Type B pancreatic cell (in vitro differentiated cells): ENCODE data around the gene NCF2. TPM values are rescaled to one million over a fixed set of nuclear protein-coding genes. Genes with fewer than 3 reads are reported as not detected.
A peak's percentile ranks its signal among the peaks of the same experiment; 100 is the strongest.

Source experiments
- DNase-seq: peaks from one replicate; pipeline ENCODE4 v3.0.0; 2021; ENCODE audit warnings: mixed read lengths; ENCODE audit not compliant: unreplicated experiment; ENCODE audit errors: extremely low spot score
- H3K27ac Mint-ChIP-seq: 2 replicates; pipeline ENCODE4 v1.8.0; 2021; ENCODE audit warnings: mild to moderate bottlenecking, mixed read lengths
- H3K27me3 Mint-ChIP-seq: 2 replicates; pipeline ENCODE4 v1.8.0; 2021; ENCODE audit warnings: mixed read lengths
- H3K36me3 Mint-ChIP-seq: 2 replicates; pipeline ENCODE4 v1.8.0; 2021; ENCODE audit warnings: mixed read lengths
- H3K4me1 Mint-ChIP-seq: one replicate; pipeline ENCODE4 v1.8.0; 2021; ENCODE audit warnings: mixed read lengths; ENCODE audit not compliant: unreplicated experiment
- H3K4me3 Mint-ChIP-seq: 2 replicates; pipeline ENCODE4 v1.8.0; 2021; ENCODE audit warnings: mild to moderate bottlenecking, mixed read lengths
- H3K9me3 Mint-ChIP-seq: 2 replicates; pipeline ENCODE4 v1.8.0; 2021; ENCODE audit warnings: mixed read lengths
- CTCF ChIP-seq: fragments of 200-600 bp; sonication (generic); conservative IDR thresholded peaks from 2 replicates; pipeline ENCODE4 v1.5.0; 2021; ENCODE audit warnings: antibody characterized with exemption, mild to moderate bottlenecking
- long read RNA-seq: library from polyadenylated mRNA; unstranded; transcript quantifications from one replicate; pipeline ENCODE4 v2.0.0, GENCODE V29; 2020
- total RNA-seq: library from RNA; stranded (reverse); gene quantifications from 2 replicates; pipeline ENCODE4 v1.2.1, GENCODE V29; 2021; ENCODE audit warnings: low replicate concordance

NCF2 gene
- total RNA-seq = 0.68 and 2.2 TPM in 2 replicates
- long read RNA-seq, partial matches to known transcripts = 3 of 8 reads
- long read RNA-seq, other reads (novel, unspliced or antisense) = 4 of 8 reads

GRCh38 chr1:183590244-183591191 lies at the start of gene NCF2:
TSS of gene NCF2 (minus strand) at chr1:183590459. CDS start at chr1:183590329, 130 bp downstream.
- no peak for DNase-seq
- TF ChIP-seq CTCF = no peak
- Mint-ChIP-seq H3K36me3 (no peaks in the 10 kb centered on the region), H3K4me1 (peaks cover 13% of the 10 kb centered on the region), H3K27me3 (no peaks in the 10 kb centered on the region), H3K27ac (peak within 1 kb of the TSS; percentile 54), H3K9me3 (no peaks in the 10 kb centered on the region), H3K4me3 (peak within 1 kb of the TSS; percentile 3)

GRCh38 chr1:183638649-183639387 lies 48.6 kb upstream of the NCF2 start:
- peaks cover 19% of the 10 kb centered on the region for H3K27me3 Mint-ChIP-seq
- H3K4me3 Mint-ChIP-seq = no peak overlapping the region
- H3K9me3 Mint-ChIP-seq = no peaks in the 10 kb centered on the region
- H3K27ac Mint-ChIP-seq = no peak overlapping the region
- H3K4me1 Mint-ChIP-seq = peaks cover 8% of the 10 kb centered on the region
- TF ChIP-seq CTCF = no peak
- no peak for DNase-seq
- no peaks in the 10 kb centered on the region for H3K36me3 Mint-ChIP-seq

DNA sequence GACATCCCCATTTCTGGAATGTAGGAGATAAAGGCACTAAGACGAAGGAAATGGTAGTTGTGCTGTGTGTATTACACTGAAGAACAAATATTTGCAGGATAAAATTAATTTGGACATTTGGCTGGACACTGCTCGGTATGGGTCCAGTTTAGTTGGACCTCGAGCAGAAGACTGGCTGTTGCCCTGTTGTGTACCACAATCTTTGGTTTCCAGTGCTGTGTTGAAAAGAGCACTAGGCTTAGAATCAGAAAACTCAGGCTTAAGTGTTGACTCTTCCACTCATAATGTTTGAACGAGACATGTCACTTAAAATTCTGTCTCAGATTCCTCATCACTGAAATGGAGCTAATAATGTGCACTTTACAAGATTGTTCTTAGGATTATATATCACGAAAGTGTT lies 46.5 kb upstream of the NCF2 start:
- Mint-ChIP-seq H3K36me3 (peaks cover 5% of the 10 kb centered on the region), H3K9me3 (no peaks in the 10 kb centered on the region), H3K4me1 (peaks cover 23% of the 10 kb centered on the region), H3K4me3 (peak overlapping the region; percentile 99), H3K27me3 (peaks cover 19% of the 10 kb centered on the region), H3K27ac (peak overlapping the region; percentile 97)
- TF ChIP-seq CTCF = no peak
- DNase-seq = no peak

GRCh38 chr1:183636334-183636682 lies 46.0 kb upstream of the NCF2 start:
- TF ChIP-seq CTCF = no peak
- Mint-ChIP-seq H3K4me3 (peak overlapping the region; percentile 99), H3K9me3 (no peaks in the 10 kb centered on the region), H3K27ac (peak overlapping the region; percentile 97), H3K27me3 (peaks cover 19% of the 10 kb centered on the region), H3K4me1 (peaks cover 26% of the 10 kb centered on the region), H3K36me3 (peaks cover 7% of the 10 kb centered on the region)
- no peak for DNase-seq

DNA sequence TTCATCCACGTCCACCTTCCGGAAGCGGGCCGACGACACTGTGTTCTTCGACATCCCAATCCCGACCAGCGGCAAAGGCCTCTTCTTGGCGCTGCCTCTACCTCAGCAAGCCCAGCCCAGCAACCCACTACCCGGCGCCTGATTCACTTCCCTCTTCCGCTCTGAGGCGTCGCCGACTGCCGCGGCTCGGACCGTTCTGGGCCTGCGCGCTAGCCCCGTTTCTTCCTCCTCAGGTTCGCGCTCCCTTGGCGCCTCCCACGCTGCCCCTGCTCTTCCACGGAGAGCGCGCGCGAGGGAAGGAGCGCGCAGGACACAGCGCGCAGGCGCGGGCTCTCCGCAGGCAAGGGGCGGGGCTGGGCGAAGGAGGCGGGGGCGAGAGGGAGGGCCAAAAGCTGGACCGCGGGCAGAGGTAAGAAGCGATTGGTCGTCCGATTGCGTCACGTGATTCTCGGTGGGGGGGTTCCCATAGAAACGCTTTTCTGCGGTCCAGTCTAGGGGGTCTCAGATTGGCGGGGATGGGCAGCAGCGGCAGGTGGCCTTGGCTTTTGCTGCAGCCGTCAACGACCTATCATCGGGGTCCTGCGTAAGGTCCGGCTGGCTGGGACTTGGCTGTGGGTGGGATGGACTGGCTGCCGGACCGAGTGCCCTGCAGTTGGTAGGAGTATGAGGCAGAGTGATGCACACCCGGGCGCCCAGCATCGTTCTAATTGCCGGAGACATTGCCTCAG lies 45.5 kb upstream of the NCF2 start, which contains the start of gene ARPC5:
ARPC5 (minus strand) TSS at position 178 of the 728 bp plus-strand sequence; CDS start at position 54, 124 bp downstream.
- Mint-ChIP-seq H3K27ac (peak within 1 kb of the TSS; percentile 97), H3K4me1 (peaks cover 29% of the 10 kb centered on the region), H3K9me3 (no peaks in the 10 kb centered on the region), H3K27me3 (peaks cover 19% of the 10 kb centered on the region), H3K4me3 (peak within 1 kb of the TSS; percentile 99), H3K36me3 (peaks cover 10% of the 10 kb centered on the region)
- DNase-seq = peak; percentile 99
- no peak for TF ChIP-seq CTCF
